Measurements from ENCODE around the gene PTPN5.

DNA sequence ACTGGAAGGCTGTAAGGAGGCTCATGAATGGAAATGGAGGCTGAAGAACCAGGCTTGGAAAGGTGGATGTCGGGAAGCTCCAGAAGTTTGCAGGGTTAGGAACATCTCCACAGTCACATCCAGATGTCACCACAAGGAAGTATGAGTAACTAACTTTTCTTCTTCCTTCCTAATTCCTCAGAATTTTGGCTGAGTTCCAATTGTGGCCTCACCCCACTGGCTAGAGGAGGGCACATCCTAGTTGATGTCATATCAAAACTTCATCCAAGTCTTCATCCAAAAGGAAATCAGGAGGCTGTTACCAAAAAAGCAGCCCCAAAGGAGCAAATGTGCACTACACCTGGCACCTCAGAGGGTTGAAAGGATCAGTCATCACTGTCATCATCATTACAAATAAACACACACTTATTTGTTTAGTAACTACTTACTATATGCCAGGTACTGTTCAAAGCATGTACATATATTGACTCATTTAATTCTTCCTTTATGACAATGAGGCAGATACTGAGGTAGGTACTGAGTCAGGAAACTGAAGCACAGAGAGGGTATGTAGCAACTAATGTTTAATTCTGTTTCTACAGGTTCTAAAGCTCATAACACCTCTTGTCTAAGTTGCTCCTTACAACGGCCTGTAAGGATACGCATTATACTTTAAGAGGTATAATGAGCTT, 7.3 kb upstream of the PTPN5 start:
- TF ChIP-seq CTCF (IDR thresholded peaks at IDR 0.05) = no peak
- no peak for TF ChIP-seq POLR2AphosphoS5 (IDR thresholded peaks at IDR 0.05)
- TF ChIP-seq POLR2A (IDR thresholded peaks at IDR 0.05) = no peak
